ENCODE data around the gene PIGK.

PIGK gene

GRCh38 chr1:77081834-77082233 is 137.4 kb downstream of the PIGK start:
- Histone ChIP-seq H3K27me3 (replicated peaks; ENCODE audit: control insufficient read depth, insufficient read depth, low read length) (no peaks in the 10 kb centered on the region), H3K36me3 (ENCODE audit: control insufficient read depth, insufficient read depth, low read length) (no peaks in the 10 kb centered on the region), H3K4me3 (replicated peaks; ENCODE audit: low read depth, low read length) (no peak overlapping the region)
- TF ChIP-seq CTCF (IDR thresholded peaks at IDR 0.05; ENCODE audit: insufficient read depth, low read length, poor library complexity, severe bottlenecking): no peak
- DNase-seq (ENCODE audit: extremely low read depth, insufficient read length): no peak

GRCh38 chr1:77076759-77077158 is 142.5 kb downstream of the PIGK start:
- H3K27me3 ChIP-seq (replicated peaks; ENCODE audit: control insufficient read depth, insufficient read depth, low read length): no peaks in the 10 kb centered on the region
- no peaks in the 10 kb centered on the region for H3K36me3 ChIP-seq (ENCODE audit: control insufficient read depth, insufficient read depth, low read length)
- DNase-seq (ENCODE audit: extremely low read depth, insufficient read length): no peak
- H3K4me3 ChIP-seq (replicated peaks; ENCODE audit: low read depth, low read length): no peak overlapping the region
- TF ChIP-seq CTCF (IDR thresholded peaks at IDR 0.05; ENCODE audit: insufficient read depth, low read length, poor library complexity, severe bottlenecking): no peak

- no peak for DNase-seq (ENCODE audit: extremely low read depth, insufficient read length)
- Histone ChIP-seq H3K36me3 (ENCODE audit: control insufficient read depth, insufficient read depth, low read length) (no peaks in the 10 kb centered on the region), H3K4me3 (replicated peaks; ENCODE audit: low read depth, low read length) (no peak overlapping the region), H3K27me3 (replicated peaks; ENCODE audit: control insufficient read depth, insufficient read depth, low read length) (no peaks in the 10 kb centered on the region)
- TF ChIP-seq CTCF (IDR thresholded peaks at IDR 0.05; ENCODE audit: insufficient read depth, low read length, poor library complexity, severe bottlenecking): no peak
Measured at GRCh38 chr1:77068013-77068412, 151.2 kb downstream of the PIGK start.

- Histone ChIP-seq H3K36me3 (ENCODE audit: control insufficient read depth, insufficient read depth, low read length) (no peaks in the 10 kb centered on the region), H3K4me3 (replicated peaks; ENCODE audit: low read depth, low read length) (no peak overlapping the region), H3K27me3 (replicated peaks; ENCODE audit: control insufficient read depth, insufficient read depth, low read length) (no peaks in the 10 kb centered on the region)
- TF ChIP-seq CTCF (IDR thresholded peaks at IDR 0.05; ENCODE audit: insufficient read depth, low read length, poor library complexity, severe bottlenecking): no peak
- DNase-seq (ENCODE audit: extremely low read depth, insufficient read length): no peak
Measured at GRCh38 chr1:77065693-77066342, 153.4 kb downstream of the PIGK start.

- Histone ChIP-seq H3K4me3 (replicated peaks; ENCODE audit: low read depth, low read length) (no peak overlapping the region), H3K27me3 (replicated peaks; ENCODE audit: control insufficient read depth, insufficient read depth, low read length) (no peaks in the 10 kb centered on the region), H3K36me3 (ENCODE audit: control insufficient read depth, insufficient read depth, low read length) (no peaks in the 10 kb centered on the region)
- no peak for DNase-seq (ENCODE audit: extremely low read depth, insufficient read length)
- no peak for TF ChIP-seq CTCF (IDR thresholded peaks at IDR 0.05; ENCODE audit: insufficient read depth, low read length, poor library complexity, severe bottlenecking)
Measured at GRCh38 chr1:77064246-77064645, 155.0 kb downstream of the PIGK start.

- Histone ChIP-seq H3K4me3 (replicated peaks; ENCODE audit: low read depth, low read length) (no peak overlapping the region), H3K36me3 (ENCODE audit: control insufficient read depth, insufficient read depth, low read length) (no peaks in the 10 kb centered on the region), H3K27me3 (replicated peaks; ENCODE audit: control insufficient read depth, insufficient read depth, low read length) (no peaks in the 10 kb centered on the region)
- no peak for TF ChIP-seq CTCF (IDR thresholded peaks at IDR 0.05; ENCODE audit: insufficient read depth, low read length, poor library complexity, severe bottlenecking)
- no peak for DNase-seq (ENCODE audit: extremely low read depth, insufficient read length)
Measured at GRCh38 chr1:77063118-77063517, 156.1 kb downstream of the PIGK start.
